ENCODE measurements around the gene RIPOR3.
"Not testable (repeated sequence)": the region's sequence is repeated elsewhere in the genome, so short reads cannot be mapped to it uniquely, and the experiment has no call there.

The RIPOR3 gene

DNA sequence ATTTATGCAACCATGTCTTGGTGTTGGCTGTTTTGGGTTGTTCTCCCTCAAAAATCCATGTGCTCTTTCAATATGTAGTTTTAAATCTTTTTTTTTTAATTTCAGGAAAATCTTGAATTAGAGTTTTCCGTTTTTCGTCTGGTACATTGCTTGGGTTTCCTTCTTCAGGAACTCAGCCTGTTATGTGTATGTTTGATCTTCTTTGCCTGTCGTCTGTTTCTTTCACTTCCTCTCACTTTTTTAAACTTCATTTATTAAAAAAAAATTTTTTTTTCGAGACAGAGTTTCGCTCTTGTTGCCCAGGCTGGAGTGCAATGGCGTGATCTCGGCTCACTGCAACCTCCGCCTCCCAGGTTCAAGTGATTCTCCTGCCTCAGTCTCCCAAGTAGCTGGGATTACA is 151.5 kb downstream of the RIPOR3 start:
- ATAC-seq (ENCODE audit: low read depth), result peak; percentile 40
- peak overlapping the region; percentile 91 for H3K27ac Mint-ChIP-seq
- H3K27me3 Mint-ChIP-seq; DNase-seq (ENCODE audit: low spot score in 2 of 2); H3K9me3 Mint-ChIP-seq: not testable (repeated sequence)
- H3K36me3 Mint-ChIP-seq, result peaks cover 39% of the 10 kb centered on the region
- peak overlapping the region; percentile 56 for H3K4me3 Mint-ChIP-seq
- peaks cover 62% of the 10 kb centered on the region for H3K4me1 Mint-ChIP-seq

DNA sequence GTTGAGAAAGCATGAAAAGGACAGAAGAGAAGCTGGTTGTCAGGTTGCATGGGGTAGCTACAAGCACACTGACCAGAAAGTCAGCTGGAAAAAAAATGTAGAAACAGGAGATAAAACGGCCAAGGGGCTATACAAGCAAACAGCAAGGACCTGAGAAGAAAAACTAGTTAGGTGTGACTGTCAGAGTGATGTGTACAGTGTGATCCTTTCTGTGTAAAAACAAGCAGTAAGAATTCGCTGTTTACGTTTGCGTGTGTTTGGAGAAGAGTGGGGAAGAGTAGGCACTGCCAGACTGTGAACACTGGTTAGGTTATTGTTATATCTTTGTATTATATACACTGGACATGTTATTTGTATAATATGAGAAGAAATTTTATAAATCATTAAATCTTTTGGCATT is 153.1 kb downstream of the RIPOR3 start:
- Mint-ChIP-seq H3K27ac (peak overlapping the region; percentile 91), H3K4me3 (peak overlapping the region; percentile 32), H3K36me3 (peaks cover 35% of the 10 kb centered on the region), H3K27me3 (no peaks in the 10 kb centered on the region), H3K9me3 (peaks cover 6% of the 10 kb centered on the region), H3K4me1 (peaks cover 62% of the 10 kb centered on the region)
- DNase-seq (ENCODE audit: low spot score in 2 of 2) (no peak), ATAC-seq (ENCODE audit: low read depth) (no peak)

DNA sequence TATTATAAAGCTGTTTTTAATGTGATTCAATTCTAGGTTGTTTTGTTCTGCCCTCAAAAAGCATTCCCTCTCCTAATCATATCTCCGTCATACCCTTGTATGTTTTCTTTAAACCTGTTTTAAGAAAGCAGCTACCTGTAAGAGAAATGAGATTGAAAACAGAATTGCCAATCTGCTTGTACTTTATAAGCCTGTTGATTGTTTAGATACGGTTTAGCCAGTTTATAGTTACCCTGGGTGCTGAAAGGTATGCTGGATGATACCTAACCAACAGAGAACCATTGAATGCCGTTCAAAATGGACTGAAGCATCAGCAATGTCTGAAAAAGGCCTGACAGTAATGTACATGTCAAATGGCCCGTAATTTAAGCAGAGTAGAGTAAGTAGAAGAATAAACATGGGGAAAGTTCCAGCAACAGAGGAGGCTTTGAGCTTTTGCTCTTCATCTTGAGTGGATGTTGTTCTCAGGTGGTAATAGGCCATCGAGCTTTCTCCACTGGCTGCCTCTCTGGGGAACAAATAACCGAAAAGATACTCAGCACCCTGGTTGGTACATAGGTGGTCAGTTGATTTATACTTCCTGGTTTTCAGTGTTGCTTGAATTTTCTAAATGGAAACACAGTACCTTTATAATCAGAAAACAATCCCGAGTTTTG is 153.7 kb downstream of the RIPOR3 start:
- DNase-seq (ENCODE audit: low spot score in 2 of 2) (no peak), ATAC-seq (ENCODE audit: low read depth) (no peak)
- Mint-ChIP-seq H3K4me1 (peaks cover 63% of the 10 kb centered on the region), H3K27me3 (no peaks in the 10 kb centered on the region), H3K4me3 (peak overlapping the region; percentile 55), H3K36me3 (peaks cover 35% of the 10 kb centered on the region), H3K27ac (peak overlapping the region; percentile 91), H3K9me3 (peaks cover 6% of the 10 kb centered on the region)

DNA sequence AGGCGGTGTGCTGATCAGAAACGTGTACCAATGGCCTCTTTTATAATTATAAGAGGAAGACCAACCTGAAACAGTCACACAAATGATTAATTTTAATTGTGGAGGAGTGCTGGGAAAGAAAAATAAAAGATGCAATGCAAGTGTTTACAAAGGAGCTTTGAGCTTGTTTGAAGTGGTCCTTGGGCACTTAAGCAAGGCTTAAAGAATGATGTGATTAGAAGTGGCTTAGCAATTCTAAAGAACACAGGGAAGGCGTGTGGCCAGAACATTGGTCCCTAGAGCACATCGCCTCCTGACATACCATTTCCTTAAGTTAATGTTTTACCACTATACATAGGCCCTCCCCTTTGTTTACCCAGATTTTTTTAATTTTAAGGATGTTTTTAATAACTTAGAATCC is 155.0 kb downstream of the RIPOR3 start:
- DNase-seq (ENCODE audit: low spot score in 2 of 2) (no peak), ATAC-seq (ENCODE audit: low read depth) (no peak)
- peaks cover 36% of the 10 kb centered on the region for H3K36me3 Mint-ChIP-seq
- peak overlapping the region; percentile 88 for H3K27ac Mint-ChIP-seq
- no peaks in the 10 kb centered on the region for H3K27me3 Mint-ChIP-seq
- H3K9me3 Mint-ChIP-seq, result peaks cover 6% of the 10 kb centered on the region
- peaks cover 63% of the 10 kb centered on the region for H3K4me1 Mint-ChIP-seq
- H3K4me3 Mint-ChIP-seq, result no peak overlapping the region
